Right lobe of liver (tissue), 6 donors: ENCODE measurements around the gene CFTR. TPM values are rescaled to one million over a fixed set of nuclear protein-coding genes. Genes with fewer than 3 reads are reported as not detected.

ENCODE experiments used
- ATAC-seq, 4 donors: fragments of 200-7000 bp; cut with Tn5 transposase; one replicate each; pipeline ENCODE4 v1.9.1; 2020; ENCODE audit warnings: mild to moderate bottlenecking in 4 of 4, moderate library complexity in 4 of 4
- DNase-seq, 3 donors: peaks; one replicate each; pipeline ENCODE4 v3.0.0-alpha.2; 2020
- H3K27ac ChIP-seq, 3 donors: fragments of 200-600 bp; one replicate each; pipeline ENCODE4 v1.8.0; 2022
- H3K27me3 ChIP-seq, 2 donors: fragments of 200-600 bp; one replicate each; pipeline ENCODE4 v1.8.0; 2022
- H3K36me3 ChIP-seq, 4 donors: fragments of 200-600 bp; sonication (generic) in 1 of 4; one replicate each; pipeline versions ENCODE4 v1.5.1 to v1.8.0; 2017 to 2022; ENCODE audit warnings: control low read depth in 1 of 4
- H3K4me1 ChIP-seq, 4 donors: fragments of 200-600 bp; sonication (generic) in 1 of 4; one replicate each; pipeline versions ENCODE4 v1.5.1 to v1.8.0; 2017 to 2022; ENCODE audit warnings: control low read depth in 1 of 4
- H3K4me3 ChIP-seq, 3 donors: fragments of 200-600 bp; one replicate each; pipeline ENCODE4 v1.8.0; 2022
- H3K9me3 ChIP-seq, 4 donors: fragments of 200-600 bp; sonication (generic) in 1 of 4; one replicate each; pipeline versions ENCODE4 v1.5.1 to v1.8.0; 2017 to 2022; ENCODE audit warnings: control low read depth in 1 of 4
- POLR2A ChIP-seq: fragments of 450-650 bp; IDR thresholded peaks from one replicate; pipeline ENCODE4 v1.6.1; 2017; ENCODE audit warnings: antibody characterized with exemption, mild to moderate bottlenecking
- WGBS: methylation state at CpG from one replicate; pipeline ENCODE4 v1.1.6; 2018; ENCODE audit warnings: low coverage, low lambda C conversion rate; ENCODE audit not compliant: insufficient coverage; ENCODE audit errors: missing lambda C conversion rate; 5-methylcytosine and 5-hydroxymethylcytosine counted together
- intact Hi-C, 2 donors: fragments of 100-400 bp; cut with DNase I; formaldehyde crosslinking; loops; one replicate each; pipeline versions ENCODE4 v1.11.2 to v1.14.1; 2022
- total RNA-seq, 6 experiments: library from RNA; depleted of rRNA in 2 of 6; stranded (reverse); fragments of >200 nt in 2 of 6; fragmentation: NEBNext Ultra II Directional in 3 of 6; extraction: Animal tissue kit (Norgen Biotek cat#: 25700) in 3 of 6; gene quantifications; one replicate each; pipeline versions ENCODE4 v1.1.0 to v1.2.4, GENCODE V29; 2016 to 2023
- TF ChIP-seq, protein P1 (sequence below), 4 donors: fragments of 200-600 bp in 3 of 4; fragments of 450-650 bp in 1 of 4; IDR thresholded peaks; one replicate each; pipeline versions ENCODE4 v1.5.1 to v1.8.0; 2016 to 2022; ENCODE audit warnings: antibody characterized with exemption in 4 of 4, mild to moderate bottlenecking in 2 of 4
- donor health status: DM: no; HTN: yes; CAD: no.
- donor health status: DM: no; HTN: no; CAD: no.
- donor health status: DM: no; HTN: no; CAD: no.
- donor health status: DM: no; HTN: yes; CAD: no.
- donor health status: DM: no; HTN: yes; CAD: no.

Gene CFTR
- total RNA-seq, 6 experiments from 2014 or later = 0.50 to 4.5 (median 1.5) TPM

DNA sequence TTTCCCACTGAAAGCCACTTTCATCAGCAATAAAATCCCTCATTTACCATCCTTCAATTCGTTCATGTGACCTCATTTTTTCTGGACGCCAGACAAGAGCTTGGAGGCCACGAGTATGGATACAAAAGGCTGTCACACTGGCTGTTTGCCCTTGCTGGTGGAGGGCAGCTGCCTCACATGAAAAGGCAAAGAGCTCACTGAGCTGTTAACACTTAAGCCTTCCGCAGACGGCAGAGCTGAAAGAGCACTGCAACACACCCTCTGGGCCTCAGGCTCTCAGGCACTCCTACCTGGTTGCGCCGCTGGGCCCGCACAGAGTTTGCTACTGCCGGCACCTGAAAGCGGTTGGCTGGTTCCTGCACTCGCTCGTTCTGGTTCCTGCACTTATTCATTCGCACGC lies 193.5 kb downstream of the CFTR start:
- 74% methylated on average over 12 of the region's 14 CpGs for WGBS
- Histone ChIP-seq H3K36me3 (no peaks in the 10 kb centered on the region), H3K4me3 (no peak overlapping the region), H3K27ac (no peak overlapping the region), H3K9me3 (no peaks in the 10 kb centered on the region), H3K27me3 (no peaks in the 10 kb centered on the region), H3K4me1 (peaks cover 0 to 7% (median 0%) of the 10 kb centered on the region in 4 donors)
- TF ChIP-seq, protein P1, sequence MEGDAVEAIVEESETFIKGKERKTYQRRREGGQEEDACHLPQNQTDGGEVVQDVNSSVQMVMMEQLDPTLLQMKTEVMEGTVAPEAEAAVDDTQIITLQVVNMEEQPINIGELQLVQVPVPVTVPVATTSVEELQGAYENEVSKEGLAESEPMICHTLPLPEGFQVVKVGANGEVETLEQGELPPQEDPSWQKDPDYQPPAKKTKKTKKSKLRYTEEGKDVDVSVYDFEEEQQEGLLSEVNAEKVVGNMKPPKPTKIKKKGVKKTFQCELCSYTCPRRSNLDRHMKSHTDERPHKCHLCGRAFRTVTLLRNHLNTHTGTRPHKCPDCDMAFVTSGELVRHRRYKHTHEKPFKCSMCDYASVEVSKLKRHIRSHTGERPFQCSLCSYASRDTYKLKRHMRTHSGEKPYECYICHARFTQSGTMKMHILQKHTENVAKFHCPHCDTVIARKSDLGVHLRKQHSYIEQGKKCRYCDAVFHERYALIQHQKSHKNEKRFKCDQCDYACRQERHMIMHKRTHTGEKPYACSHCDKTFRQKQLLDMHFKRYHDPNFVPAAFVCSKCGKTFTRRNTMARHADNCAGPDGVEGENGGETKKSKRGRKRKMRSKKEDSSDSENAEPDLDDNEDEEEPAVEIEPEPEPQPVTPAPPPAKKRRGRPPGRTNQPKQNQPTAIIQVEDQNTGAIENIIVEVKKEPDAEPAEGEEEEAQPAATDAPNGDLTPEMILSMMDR (IDR thresholded peaks at IDR 0.05) = no peak
- no peak for TF ChIP-seq POLR2A
- intact Hi-C loops = no loop called here
- peak in 2 of 3 donors; percentile 38 to 52 for DNase-seq
- peak in 3 of 4 donors; percentile 30 to 74 (median 69) for ATAC-seq

DNA sequence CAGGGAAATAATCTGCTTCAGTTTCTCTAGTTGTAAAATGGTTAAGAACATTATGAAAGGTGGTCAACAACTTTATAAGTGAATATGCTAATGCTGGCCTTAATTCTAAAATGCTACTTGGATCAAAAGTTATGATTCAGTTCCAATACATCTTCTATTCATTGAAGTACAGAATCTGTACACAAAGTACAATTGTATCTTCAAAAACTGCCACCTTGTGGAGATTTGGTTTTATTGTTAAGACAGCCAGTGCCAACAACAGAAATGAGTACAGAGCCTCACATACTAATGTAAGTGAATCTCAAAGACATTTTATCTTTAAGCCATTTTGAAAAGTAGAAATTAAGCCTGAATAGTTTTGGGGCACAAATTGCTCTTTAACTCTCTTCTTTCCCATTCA lies 194.0 kb downstream of the CFTR start:
- no peaks in the 10 kb centered on the region for H3K9me3 ChIP-seq
- TF ChIP-seq, protein P1 (IDR thresholded peaks at IDR 0.05) = peak; percentile 35 to 64 (median 49)
- no peak for TF ChIP-seq POLR2A

DNA sequence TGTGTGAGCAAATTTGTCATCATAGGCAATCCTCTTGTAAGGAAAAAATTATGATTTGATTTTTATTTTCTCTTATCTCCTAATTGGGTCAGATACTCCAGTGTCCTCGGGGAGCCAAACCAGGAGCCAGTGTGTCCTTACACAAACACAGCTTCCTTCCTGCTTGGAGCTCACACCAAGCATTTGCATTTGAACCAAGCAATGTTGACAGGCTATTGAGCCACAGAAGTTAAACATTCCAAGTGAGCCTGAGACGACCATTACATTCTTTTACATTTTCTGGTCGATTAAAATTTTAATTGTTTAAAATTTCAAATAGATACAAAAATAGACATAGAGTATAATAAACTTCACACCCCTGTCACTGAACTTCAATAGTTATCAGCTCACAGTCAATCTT lies 194.8 kb downstream of the CFTR start:
- no peak overlapping the region for H3K4me3 ChIP-seq
- DNase-seq (no peak), ATAC-seq (peak in 1 of 4 donors; percentile 55)
- no peaks in the 10 kb centered on the region for H3K9me3 ChIP-seq
- H3K27ac ChIP-seq = no peak overlapping the region
- H3K27me3 ChIP-seq = no peaks in the 10 kb centered on the region
- H3K4me1 ChIP-seq = peaks cover 0 to 7% (median 0%) of the 10 kb centered on the region in 4 donors
- intact Hi-C loops = no loop called here
- TF ChIP-seq, protein P1 (IDR thresholded peaks at IDR 0.05) = no peak
- no peak for TF ChIP-seq POLR2A
- 8% methylated on average over 3 of the region's 3 CpGs for WGBS
- no peaks in the 10 kb centered on the region for H3K36me3 ChIP-seq

More for the DNA sequence above, 194.0 kb downstream of the CFTR start:
- intact Hi-C loops = no loop called here
- H3K27ac ChIP-seq = no peak overlapping the region
- ATAC-seq (peak; percentile 73 to 85 (median 78)), DNase-seq (no peak)
- H3K36me3 ChIP-seq = no peaks in the 10 kb centered on the region
- H3K27me3 ChIP-seq = no peaks in the 10 kb centered on the region
- H3K4me1 ChIP-seq = peaks cover 0 to 7% (median 0%) of the 10 kb centered on the region in 4 donors
- no peak overlapping the region for H3K4me3 ChIP-seq

DNA sequence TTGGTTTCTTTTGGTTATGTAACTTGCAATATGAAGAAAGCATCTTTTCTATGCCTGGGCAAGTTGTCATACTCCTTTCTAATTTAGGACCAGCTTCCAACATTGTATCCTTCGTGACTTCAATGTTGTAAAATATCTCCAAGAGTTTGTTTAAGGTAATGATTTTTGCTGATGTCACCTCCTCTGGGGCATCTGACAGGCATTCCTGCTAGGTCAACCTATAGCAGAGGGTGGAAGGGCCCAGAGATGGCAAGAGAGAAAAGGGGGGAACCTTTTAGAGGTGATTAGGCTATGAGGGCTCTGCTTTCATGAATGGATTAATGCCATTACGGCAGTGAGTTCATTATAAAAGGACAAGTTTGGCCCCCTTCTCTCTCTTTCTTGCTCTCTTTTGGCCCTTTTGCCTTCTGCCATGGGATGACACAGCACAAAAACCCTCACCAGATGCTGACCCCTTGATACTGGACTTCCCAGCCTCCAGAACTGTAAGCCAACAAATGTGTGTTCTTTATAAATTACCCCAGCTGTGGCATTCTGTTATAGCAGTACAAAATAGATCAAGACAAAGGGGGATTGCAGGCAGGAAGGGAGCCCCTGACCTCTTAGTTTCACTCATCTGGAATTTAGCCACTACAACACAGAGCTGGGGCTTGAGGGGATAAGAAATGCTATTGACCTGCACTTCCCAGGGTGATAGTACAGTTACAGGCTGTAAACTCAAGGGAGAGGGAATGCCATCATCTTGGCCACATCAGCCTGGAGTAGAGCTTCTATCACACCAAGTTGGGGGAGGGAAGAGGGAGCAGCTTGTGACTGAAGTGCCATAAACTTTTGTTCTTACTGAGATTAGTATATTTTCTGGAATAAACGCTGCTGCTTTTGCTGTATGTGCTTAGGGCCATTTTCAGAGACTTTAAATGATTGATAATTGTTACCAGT lies 195.9 kb downstream of the CFTR start:
- Histone ChIP-seq H3K27me3 (no peaks in the 10 kb centered on the region), H3K36me3 (no peaks in the 10 kb centered on the region), H3K4me1 (peaks cover 0 to 7% (median 0%) of the 10 kb centered on the region in 4 donors), H3K4me3 (no peak overlapping the region), H3K27ac (no peak overlapping the region), H3K9me3 (no peaks in the 10 kb centered on the region)
- TF ChIP-seq, protein P1 (IDR thresholded peaks at IDR 0.05) = no peak
- TF ChIP-seq POLR2A = no peak
- intact Hi-C loops = no loop called here
- no peak for ATAC-seq
- WGBS = 49% methylated on average over 2 of the region's 3 CpGs
- no peak for DNase-seq
